Measurements from ENCODE around the gene CALU. TPM values are rescaled to one million over a fixed set of nuclear protein-coding genes. Genes with fewer than 3 reads are reported as not detected.

The CALU gene
- polyA plus RNA-seq, 3 donors, result 13.8 to 44.0 (median 33.2) TPM

GRCh38 chr7:128811631-128812430 is 72.7 kb downstream of the CALU start:
- Histone ChIP-seq H3K36me3 (replicated peaks in 1 of 2; ENCODE audit: control insufficient read depth in 1 of 2, insufficient read depth in 2 of 2, low read length in 2 of 2) (no peaks in the 10 kb centered on the region), H3K79me2 (ENCODE audit: insufficient read depth, low read length) (no peaks in the 10 kb centered on the region), H3K4me2 (replicated peaks; ENCODE audit: extremely low read depth, low read length, poor library complexity, severe bottlenecking) (no peak overlapping the region), H3K4me1 (ENCODE audit: control insufficient read depth in 1 of 2, insufficient read depth in 2 of 2, low read length in 2 of 2) (peaks cover 32 to 35% of the 10 kb centered on the region in 2 donors), H3K9ac (ENCODE audit: insufficient read depth, low read length, poor library complexity, severe bottlenecking) (no peak overlapping the region), H4K20me1 (ENCODE audit: insufficient read depth, low read length) (no peaks in the 10 kb centered on the region), H2AFZ (ENCODE audit: insufficient read depth, low read depth, low read length, poor library complexity, severe bottlenecking) (no peak overlapping the region), H3K4me3 (replicated peaks in 1 of 3; ENCODE audit: low read depth in 2 of 3, low read length in 3 of 3) (no peak overlapping the region), H3K27me3 (ENCODE audit: control insufficient read depth in 2 of 2, insufficient read depth in 2 of 2, low read length in 2 of 2) (no peaks in the 10 kb centered on the region), H3K27ac (ENCODE audit: low read depth in 1 of 2, low read length in 2 of 2) (no peak overlapping the region), H3K9me3 (replicated peaks in 1 of 2; ENCODE audit: control insufficient read depth in 1 of 2, insufficient read depth in 1 of 2, low read length in 2 of 2) (no peaks in the 10 kb centered on the region)
- TF ChIP-seq, protein P1, sequence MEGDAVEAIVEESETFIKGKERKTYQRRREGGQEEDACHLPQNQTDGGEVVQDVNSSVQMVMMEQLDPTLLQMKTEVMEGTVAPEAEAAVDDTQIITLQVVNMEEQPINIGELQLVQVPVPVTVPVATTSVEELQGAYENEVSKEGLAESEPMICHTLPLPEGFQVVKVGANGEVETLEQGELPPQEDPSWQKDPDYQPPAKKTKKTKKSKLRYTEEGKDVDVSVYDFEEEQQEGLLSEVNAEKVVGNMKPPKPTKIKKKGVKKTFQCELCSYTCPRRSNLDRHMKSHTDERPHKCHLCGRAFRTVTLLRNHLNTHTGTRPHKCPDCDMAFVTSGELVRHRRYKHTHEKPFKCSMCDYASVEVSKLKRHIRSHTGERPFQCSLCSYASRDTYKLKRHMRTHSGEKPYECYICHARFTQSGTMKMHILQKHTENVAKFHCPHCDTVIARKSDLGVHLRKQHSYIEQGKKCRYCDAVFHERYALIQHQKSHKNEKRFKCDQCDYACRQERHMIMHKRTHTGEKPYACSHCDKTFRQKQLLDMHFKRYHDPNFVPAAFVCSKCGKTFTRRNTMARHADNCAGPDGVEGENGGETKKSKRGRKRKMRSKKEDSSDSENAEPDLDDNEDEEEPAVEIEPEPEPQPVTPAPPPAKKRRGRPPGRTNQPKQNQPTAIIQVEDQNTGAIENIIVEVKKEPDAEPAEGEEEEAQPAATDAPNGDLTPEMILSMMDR (IDR thresholded peaks at IDR 0.05), result no peak
- 89% methylated on average over 6 of the region's 11 CpGs for WGBS (ENCODE audit: insufficient coverage)
- Mint-ChIP-seq H3K4me3 (no peak overlapping the region), H3K9me3 (peaks cover 0 to 2% (median 0%) of the 10 kb centered on the region in 7 donors), H3K4me1 (peaks cover 21% of the 10 kb centered on the region), H3K36me3 (no peaks in the 10 kb centered on the region), H3K27me3 (ENCODE audit: low read depth in 3 of 3) (peaks cover 0 to 2% (median 1%) of the 10 kb centered on the region in 3 donors), H3K27ac (no peak overlapping the region)
- intact Hi-C loops (cut with micrococcal nuclease), result no loop called here
- DNase-seq, result no peak

DNA sequence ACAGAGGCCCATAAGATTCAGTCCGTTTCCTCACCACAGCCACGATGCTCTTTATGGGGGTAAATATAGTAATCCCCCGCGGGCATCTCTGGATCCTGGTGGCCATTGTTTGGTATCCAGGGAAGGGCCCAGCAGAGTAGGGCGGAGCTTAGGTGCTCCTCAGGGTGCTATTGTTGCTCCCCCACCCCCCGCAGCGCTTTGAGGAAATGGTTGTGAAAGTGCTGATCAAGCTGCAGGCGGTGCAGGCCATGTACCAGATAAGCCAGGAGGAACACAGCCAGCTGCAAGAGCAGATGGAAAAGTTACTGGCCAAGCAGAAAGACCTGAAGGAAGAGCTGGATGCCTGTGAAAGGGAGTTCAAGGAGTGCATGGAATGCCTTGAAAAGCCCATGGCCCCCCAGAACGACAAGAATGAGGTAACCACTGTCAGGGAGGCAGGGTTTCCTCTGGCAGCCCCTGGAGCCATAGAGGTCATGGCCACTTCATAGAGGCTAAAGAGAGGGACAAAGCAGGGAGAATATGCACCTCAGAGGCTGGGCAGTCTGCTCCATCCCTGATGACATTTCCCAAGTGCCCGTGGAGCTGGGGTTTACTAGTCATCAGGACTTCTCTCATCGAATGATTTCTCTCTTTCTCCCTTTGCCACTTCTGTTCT is 73.5 kb downstream of the CALU start:
- Mint-ChIP-seq H3K4me3 (no peak overlapping the region), H3K9me3 (peaks cover 0 to 2% (median 0%) of the 10 kb centered on the region in 7 donors), H3K36me3 (no peaks in the 10 kb centered on the region), H3K27ac (no peak overlapping the region), H3K27me3 (ENCODE audit: low read depth in 3 of 3) (peaks cover 3 to 4% (median 4%) of the 10 kb centered on the region in 3 donors), H3K4me1 (peaks cover 21% of the 10 kb centered on the region)
- H4K20me1 ChIP-seq (ENCODE audit: insufficient read depth, low read length), result no peaks in the 10 kb centered on the region
- no peak overlapping the region for H3K4me3 ChIP-seq (replicated peaks in 1 of 3; ENCODE audit: low read depth in 2 of 3, low read length in 3 of 3)
- no peak overlapping the region for H3K27ac ChIP-seq (ENCODE audit: low read depth in 1 of 2, low read length in 2 of 2)
- peak overlapping the region; percentile 41 for H3K4me2 ChIP-seq (replicated peaks; ENCODE audit: extremely low read depth, low read length, poor library complexity, severe bottlenecking)
- H3K36me3 ChIP-seq (replicated peaks in 1 of 2; ENCODE audit: control insufficient read depth in 1 of 2, insufficient read depth in 2 of 2, low read length in 2 of 2), result no peaks in the 10 kb centered on the region
- H3K9me3 ChIP-seq (replicated peaks in 1 of 2; ENCODE audit: control insufficient read depth in 1 of 2, insufficient read depth in 1 of 2, low read length in 2 of 2), result no peaks in the 10 kb centered on the region
- DNase-seq, result peak; percentile 8 to 22 (median 17)
- H3K27me3 ChIP-seq (ENCODE audit: control insufficient read depth in 2 of 2, insufficient read depth in 2 of 2, low read length in 2 of 2), result no peaks in the 10 kb centered on the region
- TF ChIP-seq, protein P1 (IDR thresholded peaks at IDR 0.05), result no peak
- H3K9ac ChIP-seq (ENCODE audit: insufficient read depth, low read length, poor library complexity, severe bottlenecking), result peak overlapping the region; percentile 25
- intact Hi-C loops (cut with micrococcal nuclease), result no loop called here
- H3K79me2 ChIP-seq (ENCODE audit: insufficient read depth, low read length), result no peaks in the 10 kb centered on the region
- WGBS (ENCODE audit: insufficient coverage), result 23% methylated on average over 6 of the region's 11 CpGs
- H2AFZ ChIP-seq (ENCODE audit: insufficient read depth, low read depth, low read length, poor library complexity, severe bottlenecking), result no peak overlapping the region
- H3K4me1 ChIP-seq (ENCODE audit: control insufficient read depth in 1 of 2, insufficient read depth in 2 of 2, low read length in 2 of 2), result peaks cover 32 to 35% of the 10 kb centered on the region in 2 donors

Data from CD14-positive monocyte (primary cell).